Kidney tubule cell (primary cell): ENCODE measurements around the gene SKOR2.
"Not testable (repeated sequence)": the region's sequence is repeated elsewhere in the genome, so short reads cannot be mapped to it uniquely, and the experiment has no call there.

Experiments used
- DNase-seq: peaks from one replicate; pipeline ENCODE4 v3.0.0-alpha.2; 2018; ENCODE audit warnings: low spot score

The SKOR2 gene

GRCh38 chr18:47254341-47254939, 3.0 kb upstream of the SKOR2 start:
- DNase-seq, result peak; percentile 38

GRCh38 chr18:47253101-47253654, 1.7 kb upstream of the SKOR2 start:
- no peak for DNase-seq

- no peak for DNase-seq
These were observed 941 bp downstream of the SKOR2 start for GRCh38 chr18:47250391-47251046.

GRCh38 chr18:47249314-47249981, 2.0 kb downstream of the SKOR2 start:
- DNase-seq, result no peak

GRCh38 chr18:47248604-47249313, 2.7 kb downstream of the SKOR2 start:
- DNase-seq, result no peak

GRCh38 chr18:47248115-47248603, 3.3 kb downstream of the SKOR2 start:
- no peak for DNase-seq

GRCh38 chr18:47247416-47248114, 3.9 kb downstream of the SKOR2 start:
- DNase-seq, result no peak

- no peak for DNase-seq
These were observed 4.4 kb downstream of the SKOR2 start for GRCh38 chr18:47247036-47247415.

- DNase-seq, result no peak
These were observed 5.2 kb downstream of the SKOR2 start for GRCh38 chr18:47246027-47246971.

- no peak for DNase-seq
These were observed 7.4 kb downstream of the SKOR2 start for GRCh38 chr18:47244086-47244485.

GRCh38 chr18:47235096-47235495, 16.4 kb downstream of the SKOR2 start:
- DNase-seq, result no peak

GRCh38 chr18:47226660-47227059, 24.8 kb downstream of the SKOR2 start:
- no peak for DNase-seq

- peak; percentile 57 for DNase-seq
These were observed 35.8 kb downstream of the SKOR2 start for GRCh38 chr18:47215554-47216138.

- peak; percentile 40 for DNase-seq
These were observed 42.3 kb downstream of the SKOR2 start for GRCh38 chr18:47209171-47209570.

GRCh38 chr18:47206945-47207637, 44.4 kb downstream of the SKOR2 start:
- peak; percentile 5 for DNase-seq

GRCh38 chr18:47204908-47205522, 46.4 kb downstream of the SKOR2 start:
- peak; percentile 51 for DNase-seq

GRCh38 chr18:47203626-47204464, 47.6 kb downstream of the SKOR2 start:
- DNase-seq, result no peak

- DNase-seq, result not testable (repeated sequence)
These were observed 55.5 kb downstream of the SKOR2 start for GRCh38 chr18:47195961-47196360.
